ENCODE measurements around the gene MRPL46.
"Not testable (repeated sequence)": the region's sequence is repeated elsewhere in the genome, so short reads cannot be mapped to it uniquely, and the experiment has no call there.

The MRPL46 gene

DNA sequence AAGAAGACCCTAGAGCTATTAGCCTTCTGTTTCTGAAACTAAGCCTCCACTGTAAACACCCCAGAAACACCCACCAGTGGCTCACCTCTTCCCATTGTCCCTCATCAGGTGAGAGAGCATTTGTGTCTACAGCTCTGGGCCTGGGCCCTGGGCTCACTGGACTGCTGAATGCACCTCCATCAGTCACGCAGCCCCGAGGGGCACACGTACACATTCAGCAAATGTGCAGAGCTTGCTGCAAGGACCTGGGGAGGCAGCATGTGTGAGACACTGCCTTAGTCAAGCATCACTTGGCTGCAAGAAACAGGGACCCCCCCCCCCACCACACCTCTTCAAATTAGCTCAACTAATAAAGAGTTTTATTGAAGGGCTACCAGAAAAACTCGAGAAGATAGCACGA lies 29.0 kb downstream of the MRPL46 start:
- Histone ChIP-seq H3F3A (ENCODE audit: insufficient read depth) (no peaks in the 10 kb centered on the region), H3K4me2 (ENCODE audit: low read depth, low read length, poor library complexity, severe bottlenecking) (no peak overlapping the region), H3K9ac (ENCODE audit: low read length) (no peak overlapping the region), H2AFZ (ENCODE audit: low read depth, low read length, severe bottlenecking) (no peak overlapping the region), H3K9me3 (ENCODE audit: insufficient read depth, low read length) (no peaks in the 10 kb centered on the region), H3K9me2 (replicated peaks; ENCODE audit: insufficient read depth, low read length) (no peaks in the 10 kb centered on the region; the same call in 1 of the 2 replicates), H3K36me3 (ENCODE audit: low read length) (no peaks in the 10 kb centered on the region), H3K27me3 (ENCODE audit: low read length) (no peaks in the 10 kb centered on the region), H4K20me1 (ENCODE audit: low read depth, low read length) (no peaks in the 10 kb centered on the region), H3K4me3 (ENCODE audit: insufficient read depth, low read length, poor library complexity, severe bottlenecking) (no peak overlapping the region), H3K27ac (ENCODE audit: low read depth, low read length) (no peak overlapping the region), H3K79me2 (ENCODE audit: insufficient read depth, low read length) (no peaks in the 10 kb centered on the region)
- TF ChIP-seq, protein P1, sequence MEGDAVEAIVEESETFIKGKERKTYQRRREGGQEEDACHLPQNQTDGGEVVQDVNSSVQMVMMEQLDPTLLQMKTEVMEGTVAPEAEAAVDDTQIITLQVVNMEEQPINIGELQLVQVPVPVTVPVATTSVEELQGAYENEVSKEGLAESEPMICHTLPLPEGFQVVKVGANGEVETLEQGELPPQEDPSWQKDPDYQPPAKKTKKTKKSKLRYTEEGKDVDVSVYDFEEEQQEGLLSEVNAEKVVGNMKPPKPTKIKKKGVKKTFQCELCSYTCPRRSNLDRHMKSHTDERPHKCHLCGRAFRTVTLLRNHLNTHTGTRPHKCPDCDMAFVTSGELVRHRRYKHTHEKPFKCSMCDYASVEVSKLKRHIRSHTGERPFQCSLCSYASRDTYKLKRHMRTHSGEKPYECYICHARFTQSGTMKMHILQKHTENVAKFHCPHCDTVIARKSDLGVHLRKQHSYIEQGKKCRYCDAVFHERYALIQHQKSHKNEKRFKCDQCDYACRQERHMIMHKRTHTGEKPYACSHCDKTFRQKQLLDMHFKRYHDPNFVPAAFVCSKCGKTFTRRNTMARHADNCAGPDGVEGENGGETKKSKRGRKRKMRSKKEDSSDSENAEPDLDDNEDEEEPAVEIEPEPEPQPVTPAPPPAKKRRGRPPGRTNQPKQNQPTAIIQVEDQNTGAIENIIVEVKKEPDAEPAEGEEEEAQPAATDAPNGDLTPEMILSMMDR (IDR thresholded peaks at IDR 0.05; ENCODE audit: insufficient read depth, low read length, poor library complexity, severe bottlenecking): no peak
- no peak for TF ChIP-seq EZH2phosphoT487 (conservative IDR thresholded peaks at IDR 0.05; ENCODE audit: low read length)

DNA sequence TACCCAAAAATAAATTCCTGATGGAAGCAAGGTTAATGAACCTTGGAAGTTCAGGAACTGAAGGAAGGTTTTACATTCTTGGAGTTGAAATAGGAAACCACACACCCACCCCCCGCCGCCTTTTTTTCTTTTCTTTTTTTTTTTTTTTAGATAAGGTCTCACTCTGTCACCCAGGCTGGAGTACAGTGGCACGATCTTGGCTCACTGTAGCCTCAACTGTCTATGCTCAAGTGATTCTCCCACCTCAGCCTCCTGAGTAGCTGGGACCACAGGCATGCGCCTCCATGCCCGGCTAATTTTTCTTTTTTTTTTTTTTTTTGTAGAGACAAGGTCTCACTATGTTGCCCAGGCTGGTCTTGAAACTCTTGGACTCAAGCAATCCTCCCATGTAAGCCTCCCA lies 33.1 kb downstream of the MRPL46 start:
- H2AFZ ChIP-seq (ENCODE audit: low read depth, low read length, severe bottlenecking): not testable (repeated sequence)

DNA sequence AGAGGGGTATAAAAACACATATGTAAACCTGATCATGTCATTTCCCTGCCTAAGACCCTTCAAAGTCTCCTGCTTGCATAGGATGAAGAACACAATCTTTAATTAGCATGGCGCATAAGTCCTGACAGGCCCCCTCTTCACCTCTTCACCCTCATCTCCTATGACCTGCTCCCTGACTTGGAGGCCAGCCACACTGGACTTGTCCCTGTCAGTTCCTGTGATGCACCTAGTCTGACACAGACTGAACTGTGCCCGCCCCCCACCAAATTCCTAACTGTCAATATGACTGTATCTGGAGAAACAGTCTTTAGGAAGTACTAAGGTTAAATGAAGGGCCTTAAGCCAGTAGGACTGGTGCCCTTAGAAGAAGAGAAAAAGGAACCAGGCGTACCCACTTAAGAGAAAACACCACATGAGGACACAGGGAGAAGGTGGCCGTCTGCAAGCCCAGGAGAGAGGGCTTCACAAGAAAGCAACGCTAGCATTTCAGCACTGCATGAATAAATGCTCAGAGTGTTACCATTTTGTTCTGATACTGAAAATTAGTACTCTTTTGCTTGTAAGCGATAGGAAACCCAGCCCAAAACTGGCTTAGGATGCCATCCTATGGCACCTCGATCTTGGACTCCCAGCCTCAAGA lies 34.0 kb downstream of the MRPL46 start:
- Histone ChIP-seq H3K27me3 (ENCODE audit: low read length) (no peaks in the 10 kb centered on the region), H3F3A (ENCODE audit: insufficient read depth) (no peaks in the 10 kb centered on the region), H3K36me3 (ENCODE audit: low read length) (no peaks in the 10 kb centered on the region), H2AFZ (ENCODE audit: low read depth, low read length, severe bottlenecking) (no peak overlapping the region), H3K4me3 (ENCODE audit: insufficient read depth, low read length, poor library complexity, severe bottlenecking) (no peak overlapping the region), H4K20me1 (ENCODE audit: low read depth, low read length) (no peaks in the 10 kb centered on the region), H3K9ac (ENCODE audit: low read length) (no peak overlapping the region), H3K4me2 (ENCODE audit: low read depth, low read length, poor library complexity, severe bottlenecking) (no peak overlapping the region), H3K27ac (ENCODE audit: low read depth, low read length) (no peak overlapping the region), H3K79me2 (ENCODE audit: insufficient read depth, low read length) (no peaks in the 10 kb centered on the region), H3K9me2 (replicated peaks; ENCODE audit: insufficient read depth, low read length) (no peaks in the 10 kb centered on the region), H3K9me3 (ENCODE audit: insufficient read depth, low read length) (no peaks in the 10 kb centered on the region)
- TF ChIP-seq EZH2phosphoT487 (conservative IDR thresholded peaks at IDR 0.05; ENCODE audit: low read length): no peak
- TF ChIP-seq, protein P1 (IDR thresholded peaks at IDR 0.05; ENCODE audit: insufficient read depth, low read length, poor library complexity, severe bottlenecking): no peak

More for the DNA sequence above, 33.1 kb downstream of the MRPL46 start:
- not testable (repeated sequence) for H3K9me3 ChIP-seq (ENCODE audit: insufficient read depth, low read length); H4K20me1 ChIP-seq (ENCODE audit: low read depth, low read length); H3F3A ChIP-seq (ENCODE audit: insufficient read depth); H3K27me3 ChIP-seq (ENCODE audit: low read length); H3K79me2 ChIP-seq (ENCODE audit: insufficient read depth, low read length); H3K9ac ChIP-seq (ENCODE audit: low read length); H3K27ac ChIP-seq (ENCODE audit: low read depth, low read length); H3K4me3 ChIP-seq (ENCODE audit: insufficient read depth, low read length, poor library complexity, severe bottlenecking); H3K4me2 ChIP-seq (ENCODE audit: low read depth, low read length, poor library complexity, severe bottlenecking); H3K9me2 ChIP-seq (replicated peaks; ENCODE audit: insufficient read depth, low read length); H3K36me3 ChIP-seq (ENCODE audit: low read length)

DNA sequence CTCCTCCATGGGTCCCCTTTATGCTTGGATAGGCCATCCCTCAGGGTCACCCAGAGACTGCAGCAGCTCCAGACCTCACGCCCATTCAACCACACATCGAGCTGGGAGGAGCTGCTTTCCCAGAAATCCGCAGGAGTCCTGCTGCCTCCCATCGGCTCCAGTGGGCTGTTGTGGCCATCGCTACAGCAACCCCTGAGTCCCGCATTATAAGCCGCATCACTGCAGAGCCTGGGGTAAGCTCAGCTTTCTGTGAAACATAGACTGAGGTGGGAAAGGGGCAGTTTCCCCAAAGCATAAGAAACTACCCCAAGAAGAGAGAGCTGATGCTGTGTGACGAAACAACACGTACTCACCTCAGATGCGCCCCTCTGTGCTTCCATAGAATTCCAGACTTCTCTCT lies 35.7 kb downstream of the MRPL46 start:
- no peaks in the 10 kb centered on the region for H3K27me3 ChIP-seq (ENCODE audit: low read length)
- H3K9me3 ChIP-seq (ENCODE audit: insufficient read depth, low read length): no peaks in the 10 kb centered on the region
- no peaks in the 10 kb centered on the region for H3K9me2 ChIP-seq (replicated peaks; ENCODE audit: insufficient read depth, low read length)

More for the DNA sequence above, 35.7 kb downstream of the MRPL46 start:
- Histone ChIP-seq H3K4me2 (ENCODE audit: low read depth, low read length, poor library complexity, severe bottlenecking) (no peak overlapping the region), H3K36me3 (ENCODE audit: low read length) (no peaks in the 10 kb centered on the region), H3F3A (ENCODE audit: insufficient read depth) (no peaks in the 10 kb centered on the region), H4K20me1 (ENCODE audit: low read depth, low read length) (no peaks in the 10 kb centered on the region), H2AFZ (ENCODE audit: low read depth, low read length, severe bottlenecking) (no peak overlapping the region), H3K27ac (ENCODE audit: low read depth, low read length) (no peak overlapping the region), H3K79me2 (ENCODE audit: insufficient read depth, low read length) (no peaks in the 10 kb centered on the region), H3K4me3 (ENCODE audit: insufficient read depth, low read length, poor library complexity, severe bottlenecking) (no peak overlapping the region), H3K9ac (ENCODE audit: low read length) (no peak overlapping the region)
- no peak for TF ChIP-seq EZH2phosphoT487 (conservative IDR thresholded peaks at IDR 0.05; ENCODE audit: low read length)
- TF ChIP-seq, protein P1 (IDR thresholded peaks at IDR 0.05; ENCODE audit: insufficient read depth, low read length, poor library complexity, severe bottlenecking): no peak
